ENCODE measurements around the gene NVL. TPM values are rescaled to one million over a fixed set of nuclear protein-coding genes. Genes with fewer than 3 reads are reported as not detected.

Gene NVL
- total and polyA plus RNA-seq, 10 of the 15 experiments (the other 5 are each of a cell fraction or from before 2014, with no cell fraction given): 20.3 to 49.6 (median 35.2) TPM

DNA sequence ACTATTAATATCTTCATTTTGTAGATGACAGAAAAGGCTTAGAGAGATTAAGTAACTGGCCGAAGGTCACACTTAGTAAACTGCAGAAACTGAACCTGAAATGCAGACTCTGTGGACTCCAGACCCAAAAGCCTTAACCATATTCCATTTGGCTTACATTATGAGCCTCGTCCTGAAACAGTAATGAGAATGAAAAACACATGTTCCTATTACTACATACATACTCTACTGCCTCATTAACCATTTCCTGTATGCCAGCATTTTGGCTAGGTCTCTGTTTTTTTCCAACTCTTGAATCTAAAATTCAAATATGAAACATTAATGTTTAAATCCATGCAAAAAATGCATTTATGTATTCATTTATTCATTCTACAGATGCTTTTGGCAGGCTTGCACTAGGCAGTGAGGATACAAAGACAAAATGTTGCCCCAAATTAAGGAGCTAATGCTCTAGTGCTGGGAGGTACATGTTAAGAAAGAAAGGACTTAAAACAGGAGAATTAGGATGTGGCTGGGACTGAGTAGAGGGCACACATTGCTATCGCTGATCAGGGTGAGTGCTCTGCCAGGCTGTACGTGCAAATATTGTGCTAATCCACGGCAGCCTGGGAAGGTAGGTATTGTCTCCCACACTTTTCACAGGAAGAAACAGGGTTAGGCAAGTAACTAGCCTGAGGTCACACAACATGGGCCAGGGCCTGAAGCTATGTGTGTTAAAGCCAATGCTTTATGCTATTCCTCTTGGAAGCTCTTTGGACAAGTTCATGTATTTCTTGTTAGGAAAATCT lies 133.0 kb downstream of the NVL start:
- no peak overlapping the region for H3K27ac ChIP-seq (ENCODE audit: control insufficient read depth, insufficient read depth)
- TF ChIP-seq RAD51 (IDR thresholded peaks at IDR 0.05) (no peak), SRF (IDR thresholded peaks at IDR 0.05; ENCODE audit: low read depth in 2 of 2, low read length in 2 of 2) (no peak), MYB (IDR thresholded peaks at IDR 0.05; ENCODE audit: borderline replicate concordance, low read depth, low read length) (no peak), HCFC1 (IDR thresholded peaks at IDR 0.05; ENCODE audit: low read length) (no peak), ZNF207 (IDR thresholded peaks at IDR 0.05; ENCODE audit: borderline replicate concordance) (no peak), IRF4 (IDR thresholded peaks at IDR 0.05; ENCODE audit: low read depth, low read length) (no peak), CHD4 (IDR thresholded peaks at IDR 0.05) (no peak), RAD21 (IDR thresholded peaks at IDR 0.05; ENCODE audit: insufficient read depth, low read depth, low read length) (no peak), CREB1 (IDR thresholded peaks at IDR 0.05; ENCODE audit: low read depth) (no peak), SUZ12 (IDR thresholded peaks at IDR 0.05; ENCODE audit: unreplicated experiment) (no peak)
- TF ChIP-seq, protein P1, sequence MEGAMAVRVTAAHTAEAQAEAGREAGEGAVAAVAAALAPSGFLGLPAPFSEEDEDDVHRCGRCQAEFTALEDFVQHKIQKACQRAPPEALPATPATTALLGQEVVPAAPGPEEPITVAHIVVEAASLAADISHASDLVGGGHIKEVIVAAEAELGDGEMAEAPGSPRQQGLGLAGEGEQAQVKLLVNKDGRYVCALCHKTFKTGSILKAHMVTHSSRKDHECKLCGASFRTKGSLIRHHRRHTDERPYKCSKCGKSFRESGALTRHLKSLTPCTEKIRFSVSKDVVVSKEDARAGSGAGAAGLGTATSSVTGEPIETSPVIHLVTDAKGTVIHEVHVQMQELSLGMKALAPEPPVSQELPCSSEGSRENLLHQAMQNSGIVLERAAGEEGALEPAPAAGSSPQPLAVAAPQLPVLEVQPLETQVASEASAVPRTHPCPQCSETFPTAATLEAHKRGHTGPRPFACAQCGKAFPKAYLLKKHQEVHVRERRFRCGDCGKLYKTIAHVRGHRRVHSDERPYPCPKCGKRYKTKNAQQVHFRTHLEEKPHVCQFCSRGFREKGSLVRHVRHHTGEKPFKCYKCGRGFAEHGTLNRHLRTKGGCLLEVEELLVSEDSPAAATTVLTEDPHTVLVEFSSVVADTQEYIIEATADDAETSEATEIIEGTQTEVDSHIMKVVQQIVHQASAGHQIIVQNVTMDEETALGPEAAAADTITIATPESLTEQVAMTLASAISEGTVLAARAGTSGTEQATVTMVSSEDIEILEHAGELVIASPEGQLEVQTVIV (IDR thresholded peaks at IDR 0.05; ENCODE audit: borderline replicate concordance, partially characterized antibody): no peak
- TF ChIP-seq, protein P2, sequence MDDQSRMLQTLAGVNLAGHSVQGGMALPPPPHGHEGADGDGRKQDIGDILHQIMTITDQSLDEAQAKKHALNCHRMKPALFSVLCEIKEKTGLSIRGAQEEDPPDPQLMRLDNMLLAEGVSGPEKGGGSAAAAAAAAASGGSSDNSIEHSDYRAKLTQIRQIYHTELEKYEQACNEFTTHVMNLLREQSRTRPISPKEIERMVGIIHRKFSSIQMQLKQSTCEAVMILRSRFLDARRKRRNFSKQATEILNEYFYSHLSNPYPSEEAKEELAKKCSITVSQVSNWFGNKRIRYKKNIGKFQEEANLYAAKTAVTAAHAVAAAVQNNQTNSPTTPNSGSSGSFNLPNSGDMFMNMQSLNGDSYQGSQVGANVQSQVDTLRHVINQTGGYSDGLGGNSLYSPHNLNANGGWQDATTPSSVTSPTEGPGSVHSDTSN (IDR thresholded peaks at IDR 0.05; ENCODE audit: insufficient replicate concordance, low read depth, low read length): no peak
- TF ChIP-seq, protein P3, sequence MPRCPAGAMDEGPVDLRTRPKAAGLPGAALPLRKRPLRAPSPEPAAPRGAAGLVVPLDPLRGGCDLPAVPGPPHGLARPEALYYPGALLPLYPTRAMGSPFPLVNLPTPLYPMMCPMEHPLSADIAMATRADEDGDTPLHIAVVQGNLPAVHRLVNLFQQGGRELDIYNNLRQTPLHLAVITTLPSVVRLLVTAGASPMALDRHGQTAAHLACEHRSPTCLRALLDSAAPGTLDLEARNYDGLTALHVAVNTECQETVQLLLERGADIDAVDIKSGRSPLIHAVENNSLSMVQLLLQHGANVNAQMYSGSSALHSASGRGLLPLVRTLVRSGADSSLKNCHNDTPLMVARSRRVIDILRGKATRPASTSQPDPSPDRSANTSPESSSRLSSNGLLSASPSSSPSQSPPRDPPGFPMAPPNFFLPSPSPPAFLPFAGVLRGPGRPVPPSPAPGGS (IDR thresholded peaks at IDR 0.05; ENCODE audit: borderline replicate concordance, insufficient read depth, low read depth, low read length, poor library complexity, severe bottlenecking): no peak
- H3K4me2 ChIP-seq (ENCODE audit: control insufficient read depth, insufficient read depth): no peak overlapping the region
- ChIA-PET SMC1A (ENCODE audit: uncharacterized antibody, unreplicated experiment) (interaction anchor here (1.3 kb wide), 1 partner anchor 40 kb away, joined by 3 read pairs; no protein-coding TSS in a partner anchor), RAD21 (ENCODE audit: unreplicated experiment) (interaction anchor here (1.4 kb wide), 1 partner anchor 133 kb away, joined by 4 read pairs; the partner anchor contains the start of gene NVL), CTCF (interaction anchor here (0.6 kb wide), 1 partner anchor 1471 kb away, joined by 3 read pairs; no protein-coding TSS in a partner anchor), POLR2A (interaction anchor here (0.7 kb wide), 1 partner anchor 10 kb away, joined by 4 read pairs; no protein-coding TSS in a partner anchor)
- H3K4me3 ChIP-seq: no peak overlapping the region
- BruUV-seq (replicated peaks): no TSS peak
- H3K9ac ChIP-seq (ENCODE audit: control insufficient read depth, insufficient read depth, low read length): no peak overlapping the region
- H3K36me3 ChIP-seq (ENCODE audit: control insufficient read depth in 2 of 2, insufficient read depth in 2 of 2, low read length in 1 of 2): peaks cover 2 to 14% of the 10 kb centered on the region in 2 experiments; a peak in 3 of 4 replicates
- no peaks in the 10 kb centered on the region; the same call in 1 of the 2 replicates for H4K20me1 ChIP-seq (ENCODE audit: control insufficient read depth, insufficient read depth)
- FAIRE-seq (no peak), ATAC-seq (no peak), DNase-seq (ENCODE audit: low read depth, low spot score) (no peak)
- no peaks in the 10 kb centered on the region; the same call in 1 of the 2 replicates for H3K4me1 ChIP-seq (ENCODE audit: control insufficient read depth, insufficient read depth, low read length)
- H3K9me3 ChIP-seq (replicated peaks; ENCODE audit: control insufficient read depth, insufficient read depth, low read length): no peaks in the 10 kb centered on the region
- H2AFZ ChIP-seq (ENCODE audit: control insufficient read depth, low read depth, low read length): no peak overlapping the region
- H3K79me2 ChIP-seq (ENCODE audit: control insufficient read depth, insufficient read depth, low read length): no peaks in the 10 kb centered on the region
- no peaks in the 10 kb centered on the region for H3K27me3 ChIP-seq (replicated peaks in 1 of 2; ENCODE audit: control insufficient read depth in 2 of 2, insufficient read depth in 2 of 2, low read length in 1 of 2)
- 78% methylated on average over 5 of the region's 5 CpGs for WGBS (ENCODE audit: insufficient coverage, insufficient replicate concordance, low lambda C conversion rate, missing lambda C conversion rate)
- in situ Hi-C loops (cut with MboI): no loop called here
- intact Hi-C loops (cut with micrococcal nuclease; ENCODE audit: unreplicated experiment): no loop called here
